Measurements from ENCODE around the gene ARHGEF4. TPM values are rescaled to one million over a fixed set of nuclear protein-coding genes. Genes with fewer than 3 reads are reported as not detected.

ARHGEF4 gene
- total RNA-seq, 1 experiment from 2014 or later: 4.2 TPM

GRCh38 chr2:131033786-131034121 lies 197.0 kb downstream of the ARHGEF4 start:
- no peak for DNase-seq (ENCODE audit: extremely low read depth, low read depth)

DNA sequence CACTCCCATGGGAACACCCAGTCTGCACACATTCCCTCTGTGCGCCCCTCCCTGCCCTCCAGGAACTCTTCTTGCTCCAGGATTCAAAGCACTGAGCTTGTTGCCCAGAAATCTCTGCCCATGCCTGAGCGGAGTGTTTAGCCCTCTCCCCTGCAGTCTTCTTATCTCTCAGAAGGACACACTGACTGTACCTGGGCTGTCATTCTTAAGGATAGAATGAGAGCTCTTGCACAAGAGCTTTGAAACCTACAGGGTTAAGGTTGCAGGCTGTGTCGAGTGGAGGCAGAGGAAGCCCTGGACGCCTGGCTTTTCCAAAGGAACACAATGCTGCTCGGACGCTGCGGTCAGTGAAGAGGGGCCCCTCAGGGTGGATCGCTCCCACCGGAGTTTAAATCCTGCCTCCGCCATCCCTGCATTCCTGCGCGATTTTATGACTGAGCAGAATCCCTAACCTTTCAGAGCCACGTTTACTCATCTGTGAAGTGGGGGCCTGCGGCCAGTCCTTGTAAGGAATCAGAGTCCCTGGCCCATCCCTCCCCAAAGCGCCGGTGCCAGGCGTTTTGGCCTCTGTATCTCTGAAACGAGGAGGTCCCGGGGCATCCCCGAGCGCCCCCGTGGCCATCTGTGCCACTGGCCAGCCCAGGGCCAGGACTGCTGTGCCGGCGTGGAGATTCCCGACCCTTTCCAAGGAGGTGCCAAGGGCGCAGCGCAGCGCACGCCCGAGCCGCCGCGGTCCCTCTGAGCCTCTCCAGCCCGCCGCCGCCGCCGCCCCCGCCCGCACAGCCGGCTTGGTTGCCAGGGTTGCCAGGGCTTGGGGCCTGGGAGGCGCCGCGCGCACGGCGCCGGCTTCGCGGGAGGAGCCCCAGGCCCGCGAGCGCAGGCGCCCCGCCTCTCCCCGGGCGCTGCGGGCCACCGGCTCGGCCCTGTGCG lies 197.7 kb downstream of the ARHGEF4 start:
- no peak for DNase-seq (ENCODE audit: extremely low read depth, low read depth)

DNA sequence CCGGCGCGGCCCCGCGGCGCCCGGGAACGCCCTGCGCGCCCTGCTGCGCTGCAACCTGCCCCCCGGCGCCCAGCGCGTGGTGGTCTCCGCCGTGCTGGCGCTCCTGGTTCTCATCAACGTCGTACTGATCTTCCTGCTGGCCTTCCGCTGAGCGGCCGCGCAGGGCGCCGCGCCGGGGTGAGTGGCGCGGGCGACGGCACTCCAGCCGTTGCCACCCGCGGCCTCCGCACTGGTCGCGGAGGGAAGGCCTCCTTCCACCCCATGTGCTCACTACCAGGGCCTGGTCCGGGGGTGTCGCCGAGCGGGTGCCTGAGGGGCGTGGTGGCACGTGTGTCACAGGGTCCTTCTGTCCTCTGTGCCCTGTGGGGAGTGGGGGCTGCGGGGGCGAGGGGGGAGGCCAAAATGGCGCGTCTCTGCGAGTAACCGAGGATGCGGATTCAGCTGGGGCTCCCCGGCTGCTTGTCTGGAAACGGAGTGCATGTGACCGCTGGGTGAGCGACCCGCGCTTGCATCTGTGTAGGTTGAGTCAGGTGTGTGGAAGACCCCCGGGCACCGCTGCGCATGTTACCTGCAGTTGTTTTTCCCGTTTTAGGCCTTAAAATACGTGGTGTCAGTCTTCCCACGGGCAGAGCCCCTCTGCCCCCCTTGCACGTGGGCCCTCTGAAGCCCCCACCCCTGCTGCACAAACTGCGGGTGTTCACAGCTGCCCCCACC lies 198.6 kb downstream of the ARHGEF4 start:
- no peak for DNase-seq (ENCODE audit: extremely low read depth, low read depth)

DNA sequence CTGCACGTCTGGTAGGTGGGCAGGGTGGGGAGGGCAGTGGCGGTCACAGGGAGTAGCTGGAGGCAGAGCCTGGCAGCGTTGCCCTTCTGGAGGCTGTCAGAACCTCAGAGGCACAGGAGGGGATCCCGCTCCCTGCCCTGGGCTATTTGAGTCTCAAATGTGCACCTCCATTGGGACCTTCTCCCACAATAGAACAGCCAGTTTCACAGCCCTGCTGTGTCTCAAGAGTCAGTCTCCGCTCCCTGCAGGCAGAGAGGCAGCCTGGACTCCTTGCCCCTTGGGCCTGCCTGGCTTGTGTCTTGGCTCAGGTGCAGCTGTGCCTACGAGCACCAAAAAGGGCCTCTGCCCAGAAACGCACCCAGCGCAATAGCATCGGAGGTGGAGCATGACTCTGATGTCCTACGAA lies 199.1 kb downstream of the ARHGEF4 start:
- no peak for DNase-seq (ENCODE audit: extremely low read depth, low read depth)

- DNase-seq (ENCODE audit: extremely low read depth, low read depth): no peak
These were observed 199.6 kb downstream of the ARHGEF4 start for GRCh38 chr2:131036269-131036668.

DNA sequence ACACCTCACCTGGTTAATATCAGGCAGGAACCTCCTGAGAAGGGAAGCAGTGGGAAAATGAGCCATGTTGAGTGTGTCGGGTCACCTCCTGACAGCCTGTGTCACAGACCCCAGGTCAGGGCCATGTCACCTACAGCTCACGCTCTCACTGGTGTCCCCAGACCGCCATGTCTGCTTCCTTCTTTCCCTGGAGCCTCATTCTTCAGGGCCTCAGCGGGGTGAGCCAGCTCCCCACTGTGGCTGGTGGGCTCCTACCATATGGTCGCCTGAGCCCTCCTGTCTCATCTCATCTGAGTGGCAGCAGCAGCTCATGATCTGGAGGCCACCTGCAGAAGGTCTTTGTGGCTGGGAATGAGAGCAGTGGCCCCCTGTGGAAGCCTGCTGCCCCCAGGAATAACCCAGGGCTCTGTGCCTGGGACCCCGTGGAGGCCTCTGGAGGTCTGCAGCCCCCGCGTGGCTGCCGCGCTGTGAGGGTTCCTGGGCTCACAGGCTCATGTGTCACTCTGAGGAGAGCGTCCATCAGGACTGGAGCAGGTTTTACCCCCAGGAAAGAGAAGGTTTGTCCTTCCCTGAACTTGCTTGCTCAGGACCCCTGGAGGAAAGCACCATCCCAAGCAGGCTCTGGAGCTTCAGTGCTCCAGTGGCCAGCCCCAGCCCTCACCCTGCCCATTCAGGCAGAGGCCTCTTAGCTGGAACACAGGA lies 200.1 kb downstream of the ARHGEF4 start:
- no peak for DNase-seq (ENCODE audit: extremely low read depth, low read depth)

GRCh38 chr2:131037398-131038257 lies 200.9 kb downstream of the ARHGEF4 start:
- no peak for DNase-seq (ENCODE audit: extremely low read depth, low read depth)

DNA sequence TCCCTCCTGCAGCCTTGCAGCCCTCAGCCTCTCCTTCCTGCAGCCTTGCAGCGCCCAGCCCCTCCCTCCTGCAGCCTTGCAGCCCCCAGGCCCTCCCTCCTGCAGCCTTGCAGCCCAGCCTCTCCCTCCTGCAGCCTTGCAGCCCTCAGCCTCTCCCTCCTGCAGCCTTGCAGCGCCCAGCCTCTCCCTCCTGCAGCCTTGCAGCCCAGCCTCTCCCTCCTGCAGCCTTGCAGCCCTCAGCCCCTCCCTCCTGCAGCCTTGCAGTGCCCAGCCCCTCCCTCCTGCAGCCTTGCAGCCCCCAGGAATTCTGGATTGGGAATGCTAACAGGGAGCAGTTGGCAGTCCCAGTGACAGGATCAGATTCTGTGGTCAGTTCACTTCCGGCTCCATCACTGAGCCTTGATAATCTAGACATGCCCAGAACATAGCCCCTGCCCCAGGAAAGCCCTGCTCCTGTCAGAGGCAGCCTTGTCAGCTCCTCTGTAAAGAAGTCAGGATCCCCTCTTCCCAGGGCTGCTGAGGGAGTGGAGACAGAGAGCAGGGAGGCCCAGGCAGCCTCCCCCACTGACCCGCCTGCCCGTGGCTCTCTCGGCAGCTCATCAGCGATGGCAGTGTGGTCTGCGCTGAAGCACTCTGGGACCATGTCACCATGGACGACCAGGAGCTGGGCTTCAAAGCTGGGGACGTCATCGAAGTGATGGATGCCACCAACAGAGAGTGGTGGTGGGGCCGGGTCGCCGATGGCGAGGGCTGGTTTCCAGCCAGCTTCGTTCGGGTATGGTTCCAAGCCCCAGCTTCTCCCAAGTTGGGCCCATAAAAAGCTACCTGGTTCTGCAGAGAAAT lies 201.8 kb downstream of the ARHGEF4 start:
- no peak for DNase-seq (ENCODE audit: extremely low read depth, low read depth)

- no peak for DNase-seq (ENCODE audit: extremely low read depth, low read depth)
These were observed 202.4 kb downstream of the ARHGEF4 start for GRCh38 chr2:131039101-131039440.

- DNase-seq (ENCODE audit: extremely low read depth, low read depth): no peak
These were observed 202.8 kb downstream of the ARHGEF4 start for GRCh38 chr2:131039535-131039907.

GRCh38 chr2:131039908-131040660 lies 203.4 kb downstream of the ARHGEF4 start:
- DNase-seq (ENCODE audit: extremely low read depth, low read depth): no peak

DNA sequence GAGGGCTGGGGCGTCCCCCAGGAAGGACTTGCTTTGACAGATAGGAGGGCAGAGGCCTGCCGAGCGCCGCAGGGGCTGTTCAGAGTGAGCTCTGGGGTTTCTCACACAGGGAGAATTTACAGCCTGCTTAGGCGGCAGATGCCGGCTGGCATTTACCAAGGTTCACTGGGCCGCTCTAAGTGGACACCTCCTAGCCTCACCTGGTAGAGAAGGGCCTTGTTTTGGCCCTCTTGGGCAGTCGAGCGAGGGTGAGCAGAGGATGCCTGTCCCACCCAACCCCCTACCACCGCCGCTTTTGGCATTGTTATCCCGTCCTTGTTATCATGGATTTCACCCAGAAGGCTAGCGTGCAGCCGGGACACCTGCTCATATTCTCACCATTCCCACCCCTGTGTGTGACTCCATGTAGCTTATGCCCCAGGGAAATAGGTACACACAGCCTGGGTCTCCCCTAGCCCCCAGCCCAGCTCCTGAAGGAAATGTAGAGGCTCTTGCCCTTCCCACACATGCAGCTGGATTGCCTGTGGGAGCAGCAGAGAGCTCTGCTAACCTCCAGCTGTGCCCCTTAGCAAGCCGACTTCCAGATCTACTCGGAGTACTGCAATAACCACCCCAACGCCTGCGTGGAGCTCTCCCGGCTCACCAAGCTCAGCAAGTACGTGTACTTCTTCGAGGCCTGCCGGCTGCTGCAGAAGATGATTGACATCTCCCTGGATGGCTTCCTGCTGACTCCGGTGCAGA lies 204.1 kb downstream of the ARHGEF4 start:
- no peak for DNase-seq (ENCODE audit: extremely low read depth, low read depth)

- no peak for DNase-seq (ENCODE audit: extremely low read depth, low read depth)
These were observed 204.9 kb downstream of the ARHGEF4 start for GRCh38 chr2:131041402-131042147.

GRCh38 chr2:131042148-131042775 lies 205.5 kb downstream of the ARHGEF4 start:
- no peak for DNase-seq (ENCODE audit: extremely low read depth, low read depth)

GRCh38 chr2:131043199-131044074 lies 206.7 kb downstream of the ARHGEF4 start:
- DNase-seq (ENCODE audit: extremely low read depth, low read depth): no peak
